G401 (cell line): ENCODE data around the gene GYS2. TPM values are rescaled to one million over a fixed set of nuclear protein-coding genes. Genes with fewer than 3 reads are reported as not detected.
"Not testable (repeated sequence)": the region's sequence is repeated elsewhere in the genome, so short reads cannot be mapped to it uniquely, and the experiment has no call there.

ENCODE experiments used
- DNase-seq: peaks from one replicate; pipeline ENCODE4 v3.0.0-alpha.2; 2015; ENCODE audit warnings: low spot score
- in situ Hi-C: cut with HindIII; loops from 2 replicates; pipeline ENCODE4 v1.10.0; 2016; ENCODE audit warnings: low sequenced_read_pairs, mixed read lengths
- total RNA-seq: library from RNA; depleted of rRNA; stranded (reverse); fragments of >200 nt; shearing (Covaris generic); gene quantifications from 2 replicates; pipeline ENCODE4 v1.2.3, GENCODE V29; 2014

GYS2 gene
- total RNA-seq, 1 experiment from 2014 or later, result not detected

DNA sequence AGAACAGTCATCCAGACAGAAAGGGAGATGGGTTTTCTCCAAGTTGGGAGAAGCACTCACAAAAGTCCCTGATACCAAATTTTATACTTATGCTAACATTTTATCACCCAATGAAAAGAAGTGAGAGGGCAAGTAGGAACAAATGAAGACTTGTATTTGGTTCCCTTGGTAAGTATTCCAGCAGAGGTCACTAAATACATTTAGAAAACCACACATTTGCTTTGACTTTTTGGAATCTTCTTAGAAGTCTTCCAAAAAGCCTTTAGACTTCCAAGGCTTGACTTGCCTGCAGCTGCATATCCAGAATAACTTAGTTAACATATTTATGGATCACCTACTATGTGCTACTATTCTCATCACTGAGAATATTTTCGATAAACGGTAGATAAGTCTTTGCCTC is 3.1 kb upstream of the GYS2 start:
- peak; percentile 24 for DNase-seq
- in situ Hi-C loops, result no loop called here

DNA sequence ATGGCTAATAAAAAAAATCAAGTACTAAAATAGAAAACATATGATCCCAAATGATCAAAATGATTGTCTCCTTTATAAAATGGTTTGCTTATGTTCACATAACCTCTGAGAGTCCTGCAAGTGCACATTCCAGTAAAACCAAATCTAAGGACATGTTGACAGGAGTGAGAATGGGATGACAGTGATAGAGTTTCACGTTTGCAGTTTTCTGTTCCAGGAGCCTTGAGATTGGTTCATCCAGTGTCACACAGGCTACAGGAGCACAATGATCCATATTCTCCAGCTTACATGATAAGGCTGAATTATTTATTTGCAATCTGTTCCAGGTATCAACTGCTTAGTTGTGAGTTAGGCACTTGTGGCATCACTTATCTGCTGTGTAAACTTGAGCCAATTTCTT is 1.5 kb upstream of the GYS2 start:
- in situ Hi-C loops, result no loop called here
- DNase-seq, result no peak

DNA sequence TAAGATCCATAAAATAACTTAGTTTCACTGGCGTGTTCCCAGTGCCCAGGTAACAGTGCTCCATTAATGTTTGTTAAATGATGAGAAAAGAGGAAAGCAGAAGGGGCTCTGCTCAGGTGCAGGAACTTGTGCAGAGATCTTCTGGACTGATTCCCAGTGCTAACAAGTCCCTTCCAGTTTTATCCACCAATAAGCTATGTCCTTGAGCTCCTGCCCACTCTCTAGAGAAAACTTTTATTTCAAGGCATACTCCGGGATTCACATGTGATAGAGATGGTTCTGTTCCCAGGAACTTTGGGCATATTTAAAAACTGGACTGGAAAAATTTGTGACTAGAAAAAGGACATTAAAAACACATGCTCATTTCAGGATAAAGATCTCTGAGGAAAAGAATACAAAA is 1.9 kb downstream of the GYS2 start:
- DNase-seq, result no peak
- in situ Hi-C loops, result no loop called here

DNA sequence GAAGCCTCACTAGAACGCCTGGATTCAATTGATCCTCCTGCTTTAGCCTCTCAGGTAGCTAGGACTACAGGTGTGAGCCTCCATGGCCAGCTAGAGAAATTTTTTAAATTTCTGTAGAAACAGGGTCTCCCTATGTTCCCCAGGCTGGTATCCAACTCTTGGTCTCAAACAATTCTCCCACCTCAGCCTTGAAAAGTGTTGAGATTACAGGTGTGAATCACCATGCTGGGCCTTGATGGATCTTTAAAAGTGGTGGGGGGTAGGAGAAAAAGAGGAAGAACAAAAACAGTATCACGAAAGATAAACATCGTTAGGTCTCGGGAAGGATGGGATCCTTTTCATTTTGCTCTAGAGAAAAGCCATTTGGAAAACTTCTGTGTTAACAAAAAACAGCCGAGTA is 4.5 kb downstream of the GYS2 start:
- DNase-seq, result no peak
- in situ Hi-C loops, result no loop called here

DNA sequence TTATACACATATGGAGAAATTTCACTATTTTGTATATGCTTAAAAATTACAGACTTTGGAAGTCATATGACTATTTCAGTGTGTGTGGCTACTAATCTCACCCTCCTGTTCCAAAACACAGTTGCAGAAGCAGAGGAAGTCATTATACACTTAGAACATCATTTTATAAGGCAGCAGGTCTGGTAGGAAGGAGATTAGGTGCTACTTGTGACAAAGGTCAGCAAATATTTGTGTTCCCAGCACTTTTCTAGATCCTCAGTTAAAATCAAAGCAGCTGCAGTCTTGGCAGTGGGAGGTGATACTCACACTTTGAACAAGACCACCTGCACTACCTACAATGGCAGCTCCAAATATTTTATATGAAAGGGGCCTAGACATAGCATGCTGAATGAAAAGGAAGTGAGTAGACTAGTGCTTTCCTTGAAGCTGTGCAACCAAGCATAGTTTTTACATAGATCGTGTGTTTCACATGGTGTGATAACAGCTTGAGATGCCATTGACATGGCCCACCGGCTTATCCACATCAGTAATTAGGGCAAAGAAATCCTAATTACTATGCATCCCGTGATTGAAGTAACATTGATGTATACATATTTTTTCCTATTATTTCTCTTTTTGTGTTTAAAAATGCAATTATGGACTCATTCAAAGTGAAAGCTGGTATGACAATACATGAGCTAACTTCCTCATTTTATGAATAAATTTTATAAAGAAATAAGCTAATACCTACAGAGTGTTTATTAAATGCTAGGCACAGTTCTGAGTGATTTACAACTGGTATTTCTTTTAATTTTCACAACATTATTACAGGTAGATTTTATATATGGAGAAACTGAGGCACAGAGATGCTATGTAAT is 5.3 kb downstream of the GYS2 start:
- in situ Hi-C loops, result no loop called here
- no peak for DNase-seq

DNA sequence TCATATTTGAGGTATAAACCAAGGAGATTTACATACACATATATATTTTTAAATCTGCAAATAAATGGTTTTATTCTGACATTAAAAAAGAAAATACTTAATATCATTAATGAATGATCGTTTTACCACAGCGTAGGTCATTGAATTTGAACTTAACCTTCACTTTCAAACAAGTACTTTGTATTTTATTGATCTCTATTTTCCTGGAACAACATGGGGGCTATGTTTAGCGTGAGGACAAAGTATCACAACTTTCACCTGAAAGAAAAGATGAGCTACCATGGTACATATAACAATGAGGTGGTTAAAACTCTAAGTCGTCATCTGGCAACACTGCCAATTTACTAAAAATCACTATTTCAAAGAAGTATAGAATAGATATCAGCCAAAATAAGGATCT is 6.0 kb downstream of the GYS2 start:
- no peak for DNase-seq
- in situ Hi-C loops, result no loop called here

DNA sequence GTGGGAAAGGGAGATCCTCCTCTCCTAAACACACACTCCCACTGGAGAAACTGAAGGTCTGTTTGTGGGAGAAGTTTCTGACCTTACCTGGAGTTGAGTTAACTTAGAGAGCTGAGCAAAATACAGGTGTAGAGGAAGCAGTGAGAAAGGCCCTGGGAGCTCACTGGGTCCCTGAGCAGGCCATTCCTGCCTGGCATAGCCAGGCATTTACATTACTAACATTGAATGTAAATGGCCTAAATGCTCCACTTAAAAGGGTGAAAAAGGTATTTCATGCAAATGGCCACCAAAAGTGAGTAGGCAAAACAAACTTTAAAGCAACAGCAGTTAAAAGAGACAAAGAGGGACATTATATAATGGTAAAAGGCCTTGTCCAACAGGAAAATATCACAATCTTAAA is 9.3 kb downstream of the GYS2 start:
- in situ Hi-C loops, DNase-seq: not testable (repeated sequence)

DNA sequence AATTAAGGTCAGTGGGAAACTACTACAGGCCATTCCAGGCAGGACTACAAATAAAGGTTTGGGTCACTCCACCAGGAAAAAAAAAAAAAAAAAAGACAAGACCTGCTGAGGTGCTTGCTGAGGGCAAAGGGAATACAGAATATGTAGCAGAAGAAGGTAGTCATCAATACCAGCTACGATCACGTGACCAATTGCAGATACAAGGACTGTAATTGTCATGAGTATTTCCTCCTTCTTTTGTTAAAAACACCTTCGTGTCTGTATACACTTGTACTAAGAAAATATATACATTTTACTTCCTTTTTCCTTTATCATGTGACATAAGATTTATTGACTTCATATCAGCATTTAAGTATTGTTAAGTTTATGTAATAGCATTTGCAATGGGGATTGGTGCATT is 19.2 kb downstream of the GYS2 start:
- in situ Hi-C loops, result no loop called here
- DNase-seq, result no peak

DNA sequence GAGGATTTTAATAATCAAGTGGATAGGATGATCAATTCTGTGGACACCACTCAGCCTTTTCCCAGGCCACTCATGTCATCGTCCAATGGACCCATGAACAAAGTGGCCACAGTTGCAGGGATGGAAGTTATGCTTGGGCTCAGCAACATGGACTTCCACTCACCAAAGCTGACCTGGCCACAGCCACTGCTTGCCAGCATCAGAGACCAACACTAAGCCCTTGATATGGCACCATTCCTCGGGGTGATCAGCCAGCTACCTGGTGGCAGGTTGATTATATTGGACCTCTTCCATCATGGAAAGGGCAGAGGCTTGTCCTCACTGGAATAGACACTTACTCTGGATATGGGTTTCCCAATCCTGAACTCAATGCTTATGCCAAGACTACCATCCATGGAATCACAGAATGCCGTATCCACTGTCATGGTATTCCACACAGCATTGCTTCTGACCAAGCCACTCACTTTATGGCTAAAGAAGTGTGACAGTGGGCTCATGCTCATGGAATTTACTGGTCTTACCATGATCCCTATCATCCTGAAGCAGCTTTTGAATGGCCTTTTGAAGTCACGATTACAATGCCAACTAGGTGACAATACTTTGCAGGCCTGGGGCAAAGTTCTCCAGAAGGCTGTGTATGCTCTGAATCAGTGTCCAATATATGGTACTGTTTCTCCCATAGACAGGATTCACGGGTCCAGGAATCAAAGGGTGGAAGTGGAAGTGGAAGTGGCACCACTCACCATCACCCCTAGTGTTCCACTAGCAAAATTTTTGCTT is 20.1 kb downstream of the GYS2 start:
- DNase-seq, in situ Hi-C loops: not testable (repeated sequence)

DNA sequence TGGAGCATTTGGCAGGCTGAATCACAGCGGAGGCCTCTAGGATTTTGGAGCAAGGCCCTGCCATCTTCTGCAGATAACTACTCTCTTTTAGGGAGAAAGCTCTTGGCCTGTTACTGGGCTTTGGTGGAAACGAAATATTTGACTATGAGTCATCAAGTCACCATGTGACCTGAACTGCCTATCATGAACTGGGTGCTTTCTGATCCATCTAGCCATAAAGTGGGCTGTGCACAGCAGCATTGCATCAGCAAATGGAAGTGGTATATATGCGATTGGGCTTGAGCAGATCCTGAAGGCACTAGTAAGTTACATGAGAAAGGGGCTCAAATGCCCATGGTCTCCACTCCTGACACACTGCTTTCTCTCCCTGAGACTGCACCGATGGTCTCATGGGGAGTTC is 21.1 kb downstream of the GYS2 start:
- DNase-seq, result no peak
- in situ Hi-C loops, result no loop called here

DNA sequence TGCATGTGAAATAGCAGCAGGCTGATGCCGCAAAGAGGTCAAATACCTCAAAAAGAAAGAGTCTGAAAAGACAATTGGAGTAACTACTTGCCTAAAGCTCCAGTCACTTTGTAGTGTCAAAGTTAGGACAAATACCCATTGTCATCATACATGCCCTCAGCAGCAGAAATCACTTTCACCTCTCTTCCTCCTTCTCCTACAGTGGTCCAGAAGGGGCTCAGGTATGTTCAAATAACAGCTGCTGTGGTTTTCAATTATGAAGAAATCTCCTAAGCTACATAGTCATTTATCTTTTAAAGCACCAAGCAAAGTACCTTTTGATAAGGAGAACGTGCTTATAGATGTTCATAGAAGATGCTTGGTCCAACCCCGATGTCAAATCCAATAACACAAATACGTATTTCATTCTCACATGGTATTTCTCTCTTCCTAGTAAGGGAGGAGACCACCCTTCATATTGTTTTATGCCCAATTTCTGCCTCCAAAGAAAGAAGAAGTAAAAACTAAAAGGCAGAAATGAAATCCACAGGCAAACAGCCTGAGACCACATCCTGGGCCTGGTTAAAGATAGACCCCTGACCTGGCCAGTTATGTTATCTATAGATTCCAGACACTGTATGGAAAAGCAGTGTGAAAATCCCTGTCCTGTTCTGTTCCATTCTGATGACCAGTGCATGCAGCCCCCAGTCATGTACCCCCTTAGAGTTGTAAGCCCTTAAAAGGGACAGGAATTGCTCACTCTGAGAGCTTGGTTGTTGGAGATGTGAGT is 23.7 kb downstream of the GYS2 start:
- in situ Hi-C loops, result no loop called here
- DNase-seq, result no peak

DNA sequence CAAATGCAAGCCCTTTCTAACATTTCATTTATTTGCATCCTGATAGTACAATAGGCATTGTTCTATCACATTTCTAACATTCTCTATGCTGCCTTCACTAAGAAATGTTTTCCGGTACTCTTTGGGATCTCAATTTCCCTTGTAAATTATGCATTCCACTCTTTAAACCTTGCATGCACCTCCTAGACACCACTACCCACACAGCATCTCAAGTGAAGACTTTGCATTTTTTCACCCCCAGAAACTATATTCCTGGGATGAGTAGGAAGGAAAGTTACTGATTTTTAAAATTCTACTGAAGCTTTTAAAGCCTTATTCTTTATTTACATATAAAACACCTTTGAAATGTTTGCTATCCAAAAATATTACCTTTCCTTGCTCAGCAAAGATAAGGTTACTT is 27.1 kb downstream of the GYS2 start:
- in situ Hi-C loops, result no loop called here
- DNase-seq, result no peak

DNA sequence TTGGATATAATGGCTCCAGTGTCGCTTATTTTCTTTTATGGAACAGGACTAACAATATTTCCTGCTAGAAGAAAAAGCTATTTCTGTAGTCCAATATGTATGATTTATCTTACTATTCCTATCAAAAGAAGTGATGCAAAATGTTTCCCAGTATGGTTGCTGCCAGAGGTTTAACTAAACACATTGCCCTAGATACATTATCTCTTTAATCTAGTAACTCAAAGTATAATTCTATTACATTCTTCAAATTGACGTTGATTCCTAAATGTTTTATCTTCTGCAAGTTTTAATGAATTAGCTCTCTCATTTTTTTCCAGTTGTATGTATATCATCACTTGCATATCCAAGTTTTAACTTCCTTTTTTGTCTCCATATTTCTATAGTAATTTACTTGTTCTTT is 28.2 kb downstream of the GYS2 start:
- in situ Hi-C loops, result no loop called here
- DNase-seq, result no peak

DNA sequence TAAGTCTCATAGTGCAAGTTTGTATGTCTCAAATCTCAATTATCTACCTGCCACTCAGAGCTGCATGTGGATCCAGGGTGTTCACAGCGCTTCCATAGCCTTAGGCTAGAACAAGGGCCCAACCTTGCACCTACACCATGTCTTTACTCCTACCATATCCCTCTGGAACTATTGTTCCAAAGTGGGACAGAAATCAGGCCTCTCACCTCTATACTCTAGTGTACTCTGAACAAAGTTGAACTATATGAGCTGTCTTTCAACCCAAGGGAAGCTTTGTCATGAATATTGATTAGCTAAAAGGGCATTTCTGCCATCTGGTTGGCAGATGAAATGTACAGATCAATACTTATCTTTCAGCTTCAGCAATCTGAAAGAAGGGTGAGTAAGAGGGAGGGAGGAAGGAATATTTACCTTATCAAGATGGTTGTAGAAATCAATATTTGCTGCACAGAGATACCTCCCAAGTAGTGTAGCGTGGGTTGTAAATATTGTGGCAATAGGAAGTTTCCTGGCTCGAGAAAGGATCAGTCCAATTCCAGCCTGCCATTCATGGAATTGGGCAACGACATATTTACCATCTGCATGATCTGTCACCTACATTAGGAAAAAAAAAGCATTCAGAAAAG is 30.8 kb downstream of the GYS2 start:
- in situ Hi-C loops, result no loop called here
- DNase-seq, result no peak

DNA sequence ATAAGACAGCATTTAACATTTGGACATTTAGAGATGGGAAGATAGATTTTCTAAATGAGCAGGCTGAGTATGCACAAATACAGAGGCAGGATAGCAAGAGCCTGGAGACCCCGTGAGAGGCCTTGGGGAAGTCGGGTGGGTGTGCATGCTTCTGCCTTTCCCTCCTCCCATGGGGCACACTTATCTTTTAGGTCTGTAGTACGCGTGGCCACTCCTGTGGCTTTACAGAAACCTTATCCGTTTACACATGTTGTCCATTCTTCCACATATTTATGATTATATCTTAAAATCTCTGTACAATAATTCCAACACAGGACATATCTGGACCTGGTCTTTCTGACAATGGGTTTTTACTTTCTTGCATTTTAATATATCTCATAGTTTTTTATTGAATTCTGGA is 33.6 kb downstream of the GYS2 start:
- no peak for DNase-seq
- in situ Hi-C loops, result no loop called here

DNA sequence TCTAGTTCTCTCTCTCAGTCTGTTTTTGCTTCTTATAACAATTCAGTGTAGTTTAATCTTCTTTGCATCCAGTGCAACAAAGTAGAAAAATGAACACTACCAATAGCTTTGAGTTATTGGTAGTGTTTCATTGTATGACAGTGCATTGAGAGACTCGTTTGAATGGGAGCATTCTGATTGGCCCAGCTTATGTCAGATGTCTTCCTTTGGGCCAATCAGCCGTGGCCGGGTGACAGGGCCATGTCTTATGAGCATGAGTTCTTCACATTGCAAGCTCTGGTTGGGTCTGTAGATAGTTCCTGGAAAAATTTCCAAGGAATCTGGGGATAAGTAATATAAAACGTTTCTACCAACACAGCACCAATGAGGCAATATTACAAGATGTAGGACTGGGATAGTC is 36.5 kb downstream of the GYS2 start:
- in situ Hi-C loops, result no loop called here
- no peak for DNase-seq

DNA sequence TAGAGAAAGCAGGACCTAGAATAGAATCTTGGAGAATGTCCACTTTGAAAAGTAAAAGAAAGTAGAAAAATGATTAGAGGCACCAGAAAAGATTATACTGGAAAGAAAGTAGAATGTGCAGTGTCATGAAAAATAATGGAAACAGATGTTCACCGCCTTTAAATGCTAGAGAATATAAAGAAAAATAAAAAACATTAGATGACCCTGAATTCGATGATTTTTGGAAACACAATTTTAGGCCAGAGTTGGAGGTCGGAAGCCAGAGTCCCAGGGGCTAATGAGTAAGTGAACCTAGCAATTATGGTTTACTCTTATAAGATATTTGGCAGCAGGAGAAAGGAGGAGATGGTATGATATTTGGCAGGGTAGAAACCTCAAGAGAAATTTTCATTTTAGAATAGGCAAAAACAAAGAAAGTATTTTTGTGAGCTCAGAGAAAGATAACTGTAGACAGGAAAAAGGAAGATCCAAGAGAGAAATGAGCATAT is 37.7 kb downstream of the GYS2 start:
- in situ Hi-C loops, result no loop called here
- no peak for DNase-seq

DNA sequence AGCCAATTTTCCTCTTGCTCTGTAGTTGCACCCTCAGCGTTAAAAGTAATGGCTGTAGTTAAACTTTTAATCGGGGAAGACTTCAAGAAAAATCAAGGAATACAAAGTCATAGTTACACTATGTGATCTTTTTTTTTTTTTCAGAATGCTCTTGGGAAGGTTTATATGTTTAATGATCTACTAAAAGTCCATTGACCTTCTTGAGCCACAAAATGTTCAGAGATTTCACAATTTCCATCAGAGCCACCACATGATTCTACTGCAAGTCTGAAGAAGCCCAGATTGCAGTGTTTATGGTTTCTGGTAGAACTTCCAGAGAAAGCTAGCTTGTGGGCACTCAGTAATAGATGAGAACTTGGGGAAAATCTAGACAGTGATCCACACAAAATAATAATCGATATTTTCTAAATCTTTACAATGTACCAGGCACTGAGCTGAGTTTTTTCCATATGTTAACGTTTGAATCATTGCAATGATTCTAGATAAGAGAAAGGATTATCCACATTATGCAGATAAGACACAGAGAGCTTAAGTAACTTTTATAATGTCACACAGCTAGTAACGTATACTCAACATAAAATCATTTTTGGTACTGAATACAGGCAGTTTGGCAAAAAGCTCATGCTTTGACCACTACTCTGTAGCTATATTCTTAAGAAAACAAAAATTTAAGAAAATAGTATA is 38.3 kb downstream of the GYS2 start:
- in situ Hi-C loops, result no loop called here
- DNase-seq, result no peak

DNA sequence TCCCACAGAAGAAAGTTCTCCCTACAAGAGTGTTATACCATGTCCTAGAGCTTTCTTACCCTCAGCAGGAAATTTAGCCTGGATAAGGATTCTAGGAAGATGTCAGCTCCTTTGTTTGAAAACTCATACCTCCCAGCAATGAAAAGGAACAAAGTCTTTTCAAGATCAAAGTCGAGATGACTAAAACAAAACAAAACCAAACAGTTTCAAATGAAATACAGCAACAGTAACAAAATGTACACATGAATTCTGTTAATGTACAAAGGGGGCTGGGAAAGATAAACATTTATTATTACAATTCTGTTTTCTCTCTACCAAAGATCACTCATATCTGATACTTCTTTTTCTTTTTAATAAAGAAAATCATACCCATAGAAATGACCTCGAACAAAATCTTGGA is 41.8 kb downstream of the GYS2 start:
- in situ Hi-C loops, result no loop called here
- no peak for DNase-seq
